GM08714 (cell line): Measurements from ENCODE around the gene TK2.
"Not testable (repeated sequence)": the region's sequence is repeated elsewhere in the genome, so short reads cannot be mapped to it uniquely, and the experiment has no call there.

Experiments used
- H3K4me3 ChIP-seq: fragments of 200-500 bp; sonication (Bioruptor generic); 2 replicates; pipeline ENCODE4 v1.5.1; 2014; ENCODE audit warnings: mild to moderate bottlenecking, low read length, inconsistent platforms
- ZNF274 ChIP-seq: IDR thresholded peaks from 2 replicates; pipeline ENCODE4 v1.6.1; 2012; ENCODE audit warnings: mild to moderate bottlenecking, low read depth, low read length

Gene TK2

DNA sequence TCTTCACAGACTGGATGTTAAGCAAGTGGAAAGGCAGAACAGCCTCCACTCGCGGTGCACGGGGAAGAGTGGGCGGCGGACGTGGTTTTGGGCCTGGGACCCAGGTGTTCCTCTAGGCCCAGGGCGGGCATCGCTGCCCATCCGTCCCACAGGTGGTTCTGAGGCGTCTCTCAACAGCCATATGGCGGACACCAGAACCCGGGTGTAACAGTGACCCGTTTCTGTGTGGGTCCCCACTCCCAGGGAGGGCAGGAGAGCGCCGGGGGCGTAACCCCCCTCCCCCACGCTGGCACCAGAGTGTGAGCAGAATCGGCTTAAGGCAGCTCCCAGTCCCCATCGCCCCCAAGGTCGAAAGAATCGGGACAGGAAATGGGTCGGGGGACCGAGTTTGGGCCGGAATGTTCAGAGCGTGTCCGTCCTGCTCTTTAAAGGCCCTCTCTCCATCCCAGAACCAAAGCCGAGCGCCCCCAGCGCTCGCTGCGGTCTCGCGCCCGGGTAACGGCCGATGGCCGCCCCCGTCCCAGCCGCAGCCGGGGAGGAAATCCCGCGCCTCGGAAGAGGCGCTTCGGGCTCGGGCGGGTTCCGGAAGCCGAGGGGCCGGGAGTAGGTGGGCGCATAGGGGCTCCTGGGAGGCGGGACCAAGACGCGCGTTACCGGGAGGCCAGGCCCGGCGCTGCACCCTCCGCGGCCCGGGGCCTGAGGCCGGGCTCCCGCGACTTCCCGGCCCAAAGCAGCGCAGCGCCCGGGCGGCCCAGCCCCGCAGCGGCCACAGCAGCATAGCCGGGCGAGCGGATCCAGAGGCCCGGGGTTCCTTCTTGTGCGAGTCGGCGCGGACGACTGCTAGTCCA is at the start of gene TK2:
Gene TK2, minus strand, starts transcription at position 839 of the 848 bp plus-strand sequence. Its CDS starts 61 bp downstream, at position 778.
- peak within 1 kb of the TSS; percentile 35; the same call in 1 of the 2 replicates for H3K4me3 ChIP-seq
- TF ChIP-seq ZNF274 = no peak

DNA sequence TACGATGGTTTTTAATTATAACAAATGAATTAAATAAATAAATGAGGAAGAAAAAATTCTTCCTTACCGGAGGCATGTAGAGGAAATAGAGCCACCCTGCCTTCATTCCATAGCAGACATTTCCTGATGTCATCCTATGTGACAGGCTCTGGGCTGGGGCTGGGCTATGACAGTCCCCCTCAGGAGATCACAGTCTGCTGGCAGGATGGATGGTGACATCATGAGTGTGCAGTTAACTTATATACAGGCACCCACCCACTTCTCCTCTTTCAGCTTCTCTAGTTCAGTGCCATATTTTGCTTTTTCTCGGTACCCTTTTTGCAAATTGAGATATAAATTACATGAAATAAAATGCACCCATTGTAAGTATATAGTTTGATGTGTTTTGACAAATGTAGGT is 48.2 kb upstream of the TK2 start:
- no peak overlapping the region for H3K4me3 ChIP-seq
- no peak for TF ChIP-seq ZNF274

- no peak overlapping the region for H3K4me3 ChIP-seq
- TF ChIP-seq ZNF274 = no peak
These were observed 47.3 kb upstream of the TK2 start for GRCh38 chr16:66596986-66597848.

GRCh38 chr16:66596559-66596958 is 46.6 kb upstream of the TK2 start:
- H3K4me3 ChIP-seq = not testable (repeated sequence)

DNA sequence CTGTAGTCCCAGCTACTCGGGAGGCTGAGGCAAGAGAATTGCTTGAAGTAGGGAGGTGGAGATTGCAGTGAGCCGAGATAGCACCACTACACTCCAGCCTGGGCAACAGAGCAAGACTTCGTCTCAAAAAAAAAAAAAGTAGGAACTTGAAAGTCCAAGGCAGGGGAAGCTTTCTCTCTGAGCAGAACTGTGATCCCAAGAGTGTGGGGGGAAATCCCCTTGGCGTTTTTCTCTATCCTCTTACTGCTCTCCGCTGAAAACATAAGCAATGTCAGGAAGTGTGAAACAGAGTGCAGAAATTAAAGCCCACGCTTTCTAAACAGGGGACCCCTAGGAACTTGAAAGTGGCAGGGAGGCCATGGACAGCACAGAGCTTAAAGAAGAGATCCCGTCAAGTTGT is 44.8 kb upstream of the TK2 start:
- no peak overlapping the region for H3K4me3 ChIP-seq
- TF ChIP-seq ZNF274 = no peak

DNA sequence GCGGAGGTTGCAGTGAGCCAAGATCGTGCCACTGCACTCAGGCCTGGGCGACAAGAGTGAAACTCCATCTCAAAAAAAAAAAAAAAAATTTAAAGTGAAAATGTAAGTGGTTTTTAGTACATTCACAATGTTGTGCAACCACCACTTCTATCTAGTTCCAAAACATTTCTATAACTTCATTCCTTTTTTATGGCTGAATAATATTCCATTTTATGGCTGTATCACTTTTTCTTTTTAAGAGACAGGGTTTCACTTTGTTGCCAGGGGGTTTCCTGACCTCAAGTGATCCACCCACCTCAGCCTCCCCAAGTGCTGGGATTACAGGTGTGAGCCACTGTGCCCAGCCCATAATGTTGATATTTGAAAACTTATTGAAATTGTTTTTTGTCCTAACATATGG is 42.9 kb upstream of the TK2 start:
- H3K4me3 ChIP-seq = no peak overlapping the region
- no peak for TF ChIP-seq ZNF274

DNA sequence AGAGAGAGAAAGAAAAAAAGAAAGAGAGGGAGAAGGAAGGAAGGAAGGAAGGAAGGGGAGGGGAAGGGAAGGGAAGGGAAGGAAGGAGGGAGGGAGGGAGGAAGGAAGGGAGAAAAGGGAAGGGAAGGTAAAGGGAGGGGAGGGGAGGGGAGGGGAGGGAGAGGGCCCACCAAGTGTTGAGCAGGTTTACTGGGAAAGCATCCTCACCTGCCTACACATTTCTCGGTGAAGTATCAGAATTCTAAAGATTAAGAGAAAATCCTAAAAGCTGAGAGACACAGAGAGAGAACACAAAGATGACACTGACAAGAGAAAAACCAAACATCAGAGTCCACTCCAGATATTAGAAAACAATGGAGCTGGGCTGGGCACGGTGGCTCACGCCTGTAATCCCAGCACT is 42.3 kb upstream of the TK2 start:
- TF ChIP-seq ZNF274 = no peak
- H3K4me3 ChIP-seq = no peak overlapping the region

GRCh38 chr16:66591018-66591417 is 41.1 kb upstream of the TK2 start:
- H3K4me3 ChIP-seq = no peak overlapping the region
- TF ChIP-seq ZNF274 = no peak

DNA sequence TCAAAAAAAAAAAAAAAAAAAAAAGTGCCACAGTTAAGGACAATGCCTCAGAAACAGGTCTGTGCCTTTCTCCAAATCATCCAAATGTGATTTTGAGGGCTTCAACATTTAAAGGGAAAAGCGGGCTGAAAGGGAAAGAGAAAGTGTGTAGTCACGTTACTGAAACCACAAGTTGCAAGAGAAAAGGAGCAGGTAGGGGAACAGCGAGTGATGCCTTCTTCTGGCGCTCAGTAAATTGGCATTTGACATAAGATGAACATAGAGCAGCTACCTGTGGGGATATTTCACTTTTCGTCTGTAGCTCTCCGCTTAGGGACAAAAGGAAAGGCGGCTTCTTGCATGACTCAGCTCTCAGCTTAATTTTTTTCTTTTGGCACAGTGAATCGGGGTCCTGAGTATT is 40.4 kb upstream of the TK2 start:
- TF ChIP-seq ZNF274 = no peak

DNA sequence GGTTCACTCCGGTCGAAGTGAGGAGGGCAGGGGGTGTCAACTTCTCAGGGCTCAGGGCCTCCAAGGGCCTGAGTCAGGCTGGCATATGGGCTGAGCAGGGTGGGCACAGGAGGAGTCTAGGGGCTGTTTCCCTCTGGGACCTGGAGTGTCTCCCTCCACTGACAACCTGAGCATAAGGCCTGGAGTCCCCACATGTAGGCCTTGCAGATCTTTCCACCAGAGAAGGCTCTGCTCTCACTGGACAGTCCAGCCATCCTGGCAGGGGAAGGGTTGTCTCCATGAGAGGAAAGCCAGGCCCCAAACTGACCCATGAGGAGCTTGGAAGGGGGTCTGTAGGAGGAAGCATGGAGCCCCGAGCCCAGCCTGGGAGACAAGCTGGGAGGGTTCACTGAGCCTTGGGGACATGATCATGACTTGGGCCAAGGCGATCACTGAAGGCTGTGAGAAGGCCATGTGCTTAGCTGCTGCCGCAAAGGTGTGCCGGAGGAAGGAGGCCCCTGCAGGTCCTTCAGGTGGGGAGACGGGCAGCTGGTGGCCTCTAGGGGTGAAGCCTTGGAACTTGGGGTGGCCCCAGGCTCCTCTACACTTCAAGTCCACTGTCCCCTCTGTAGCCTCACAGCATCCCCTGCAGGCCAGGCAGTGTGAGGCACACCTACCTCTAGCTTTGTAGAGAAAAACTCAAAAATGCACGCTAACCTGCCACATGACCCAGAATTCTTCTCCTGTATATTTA is 39.2 kb upstream of the TK2 start:
- H3K4me3 ChIP-seq = no peak overlapping the region
- TF ChIP-seq ZNF274 = no peak

More for the DNA sequence above, 40.4 kb upstream of the TK2 start:
- peak overlapping the region; percentile 19; the same call in 1 of the 2 replicates for H3K4me3 ChIP-seq

DNA sequence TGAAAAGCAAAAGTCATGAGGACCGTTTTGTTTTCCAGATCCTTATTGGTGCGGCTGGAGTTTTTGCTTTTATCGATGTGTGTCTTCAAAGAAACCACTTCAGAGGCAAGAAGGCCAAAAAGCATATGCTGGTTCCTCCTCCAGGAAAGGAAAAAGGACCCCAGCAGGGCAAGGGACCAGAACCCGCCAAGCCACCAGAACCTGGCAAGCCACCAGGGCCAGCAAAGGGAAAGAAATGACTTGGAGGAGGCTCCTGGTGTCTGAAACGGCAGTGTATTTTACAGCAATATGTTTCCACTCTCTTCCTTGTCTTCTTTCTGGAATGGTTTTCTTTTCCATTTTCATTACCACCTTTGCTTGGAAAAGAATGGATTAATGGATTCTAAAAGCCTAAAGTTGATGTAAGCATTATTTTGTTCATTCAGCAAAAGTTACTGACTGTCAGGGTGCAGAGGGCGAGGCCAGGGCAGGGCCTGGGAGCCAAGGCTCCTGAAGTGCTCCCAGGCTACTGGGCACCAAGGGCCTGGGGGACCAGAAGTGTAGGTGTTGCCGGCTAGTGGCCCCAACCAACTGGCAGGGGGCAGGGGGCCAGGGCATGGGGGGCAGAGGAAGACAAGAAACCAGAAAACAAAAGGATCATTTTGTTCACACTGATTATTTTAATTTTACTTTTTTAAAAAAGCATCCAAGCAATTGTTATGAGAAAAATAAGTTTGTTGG is 38.1 kb upstream of the TK2 start:
- no peak for TF ChIP-seq ZNF274

GRCh38 chr16:66585481-66586239 is 35.7 kb upstream of the TK2 start:
- H3K4me3 ChIP-seq = no peak overlapping the region
- TF ChIP-seq ZNF274 = no peak

More for the DNA sequence above, 38.1 kb upstream of the TK2 start:
- H3K4me3 ChIP-seq = no peak overlapping the region

DNA sequence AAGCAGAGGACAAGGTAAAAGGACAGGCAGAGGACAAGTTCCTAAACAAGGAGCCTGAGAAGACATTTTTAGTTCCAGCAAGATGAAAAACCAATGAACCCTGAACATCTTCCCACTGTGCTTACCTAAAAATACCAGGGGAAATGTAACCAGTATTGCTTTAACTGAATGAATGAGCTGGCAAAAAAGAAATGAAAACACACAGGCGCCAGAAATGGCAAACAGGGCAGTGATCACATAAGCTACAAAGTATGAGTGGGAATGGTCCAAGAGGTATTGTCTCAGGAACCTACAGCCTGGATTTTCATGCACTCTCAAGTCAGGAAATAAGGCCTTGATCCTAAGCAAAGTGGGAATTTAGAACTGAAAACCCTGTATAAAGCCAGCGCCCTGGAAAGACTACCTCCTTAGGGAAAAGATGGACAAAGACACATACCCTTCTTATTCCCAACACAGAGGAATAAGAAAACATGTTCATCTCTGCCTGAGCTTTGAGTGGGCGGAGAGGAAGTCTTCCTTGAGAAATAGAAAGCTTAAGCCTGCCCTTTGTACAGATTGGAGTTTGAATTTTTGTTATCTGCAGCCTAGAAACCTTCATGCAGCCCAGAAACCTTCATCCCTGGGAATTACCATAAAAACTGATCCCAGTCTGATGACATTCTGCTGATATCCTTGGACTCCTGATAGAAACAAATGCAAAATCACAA is 31.5 kb upstream of the TK2 start:
- TF ChIP-seq ZNF274 = no peak
- no peak overlapping the region for H3K4me3 ChIP-seq
